ENCODE results near the gene KLHL18. TPM values are rescaled to one million over a fixed set of nuclear protein-coding genes. Genes with fewer than 3 reads are reported as not detected.

The KLHL18 gene
- polyA plus RNA-seq, 1 donor (not counting 4 experiments of a cell fraction or from before 2014, with no cell fraction given) = 33.4 TPM

- H3K27ac ChIP-seq (ENCODE audit: control insufficient read depth, insufficient read depth, low read length) = no peak overlapping the region
Observed at GRCh38 chr3:47348411-47349154, 65.8 kb downstream of the KLHL18 start.

GRCh38 chr3:47355010-47355409 lies 72.3 kb downstream of the KLHL18 start:
- DNase-seq (ENCODE audit: low read depth, low spot score) (no peak), FAIRE-seq (no peak)
- no peak overlapping the region for H3K27ac ChIP-seq (ENCODE audit: control insufficient read depth, insufficient read depth, low read length)
- H3K9ac ChIP-seq (ENCODE audit: control insufficient read depth, extremely low read depth, insufficient read depth, low read length) = no peak overlapping the region
- H3K4me2 ChIP-seq (ENCODE audit: control insufficient read depth, extremely low read depth, insufficient read depth, low read depth, low read length) = no peak overlapping the region
- H3K4me3 ChIP-seq (ENCODE audit: control insufficient read depth in 2 of 3, extremely low read depth in 1 of 3, insufficient read depth in 2 of 3, low read depth in 1 of 3, low read length in 3 of 3) = no peak overlapping the region
- H3K36me3 ChIP-seq (ENCODE audit: control insufficient read depth in 2 of 2, extremely low read depth in 1 of 2, insufficient read depth in 2 of 2, low read length in 2 of 2) = no peaks in the 10 kb centered on the region
- no peaks in the 10 kb centered on the region for H4K20me1 ChIP-seq (ENCODE audit: control insufficient read depth, extremely low read depth, insufficient read depth, low read length)
- peaks cover 18% of the 10 kb centered on the region for H3K9me3 ChIP-seq (ENCODE audit: control insufficient read depth, low read depth, low read length)
- H2AFZ ChIP-seq (ENCODE audit: control insufficient read depth, low read length) = no peak overlapping the region
- no peaks in the 10 kb centered on the region for H3K79me2 ChIP-seq (ENCODE audit: control insufficient read depth, insufficient read depth, low read length)
- no peak for TF ChIP-seq EZH2 (IDR thresholded peaks at IDR 0.05; ENCODE audit: low read length)
- TF ChIP-seq CTCF (optimal IDR thresholded peaks at IDR 0.05 in 1 of 3, IDR thresholded peaks at IDR 0.05 in 1 of 3, conservative IDR thresholded peaks at IDR 0.05 in 1 of 3; ENCODE audit: extremely low read depth in 1 of 3, insufficient read depth in 2 of 3, low read length in 3 of 3) = no peak
- dilution Hi-C loops (cut with MboI; ENCODE audit: extremely low pct_ligation_motif_present, low sequenced_read_pairs) = no loop called here
- H3K9me1 ChIP-seq (ENCODE audit: control insufficient read depth, extremely low read depth, insufficient read depth, low read length) = no peaks in the 10 kb centered on the region
- H3K27me3 ChIP-seq (ENCODE audit: control insufficient read depth, extremely low read depth, insufficient read depth, low read length) = no peaks in the 10 kb centered on the region
- no peaks in the 10 kb centered on the region for H3K4me1 ChIP-seq (ENCODE audit: control insufficient read depth, extremely low read depth, insufficient read depth, low read length)

More at GRCh38 chr3:47348411-47349154, 65.8 kb downstream of the KLHL18 start:
- H3K9ac ChIP-seq (ENCODE audit: control insufficient read depth, extremely low read depth, insufficient read depth, low read length) = no peak overlapping the region
- H3K9me1 ChIP-seq (ENCODE audit: control insufficient read depth, extremely low read depth, insufficient read depth, low read length) = no peaks in the 10 kb centered on the region
- H3K27me3 ChIP-seq (ENCODE audit: control insufficient read depth, extremely low read depth, insufficient read depth, low read length) = no peaks in the 10 kb centered on the region
- DNase-seq (ENCODE audit: low read depth, low spot score) = no peak
- H2AFZ ChIP-seq (ENCODE audit: control insufficient read depth, low read length) = no peak overlapping the region
- H3K4me2 ChIP-seq (ENCODE audit: control insufficient read depth, extremely low read depth, insufficient read depth, low read depth, low read length) = no peak overlapping the region
- H3K4me1 ChIP-seq (ENCODE audit: control insufficient read depth, extremely low read depth, insufficient read depth, low read length) = no peaks in the 10 kb centered on the region
- no peaks in the 10 kb centered on the region for H3K79me2 ChIP-seq (ENCODE audit: control insufficient read depth, insufficient read depth, low read length)
- no peaks in the 10 kb centered on the region for H3K9me3 ChIP-seq (ENCODE audit: control insufficient read depth, low read depth, low read length)
- no peak for FAIRE-seq
- H3K36me3 ChIP-seq (ENCODE audit: control insufficient read depth in 2 of 2, extremely low read depth in 1 of 2, insufficient read depth in 2 of 2, low read length in 2 of 2) = peaks cover 5 to 9% of the 10 kb centered on the region in 2 experiments
- H4K20me1 ChIP-seq (ENCODE audit: control insufficient read depth, extremely low read depth, insufficient read depth, low read length) = no peaks in the 10 kb centered on the region
- TF ChIP-seq EZH2 (IDR thresholded peaks at IDR 0.05; ENCODE audit: low read length) = no peak
- TF ChIP-seq CTCF (optimal IDR thresholded peaks at IDR 0.05 in 1 of 3, IDR thresholded peaks at IDR 0.05 in 1 of 3, conservative IDR thresholded peaks at IDR 0.05 in 1 of 3; ENCODE audit: extremely low read depth in 1 of 3, insufficient read depth in 2 of 3, low read length in 3 of 3) = no peak
- dilution Hi-C loops (cut with MboI; ENCODE audit: extremely low pct_ligation_motif_present, low sequenced_read_pairs) = no loop called here
- no peak overlapping the region for H3K4me3 ChIP-seq (ENCODE audit: control insufficient read depth in 2 of 3, extremely low read depth in 1 of 3, insufficient read depth in 2 of 3, low read depth in 1 of 3, low read length in 3 of 3)
